ENCODE data around the gene SDC3.
"Not testable (repeated sequence)": the region's sequence is repeated elsewhere in the genome, so short reads cannot be mapped to it uniquely, and the experiment has no call there.

Gene SDC3

GRCh38 chr1:30874176-30874575, 34.4 kb downstream of the SDC3 start:
- no peak for DNase-seq (ENCODE audit: low spot score)

- DNase-seq (ENCODE audit: low spot score) = no peak
These were observed 35.7 kb downstream of the SDC3 start for GRCh38 chr1:30872948-30873263.

- no peak for DNase-seq (ENCODE audit: low spot score)
These were observed 36.3 kb downstream of the SDC3 start for GRCh38 chr1:30872033-30872947.

- no peak for DNase-seq (ENCODE audit: low spot score)
These were observed 37.2 kb downstream of the SDC3 start for GRCh38 chr1:30871276-30871871.

- DNase-seq (ENCODE audit: low spot score) = no peak
These were observed 37.9 kb downstream of the SDC3 start for GRCh38 chr1:30870656-30871055.

GRCh38 chr1:30870035-30870434, 38.5 kb downstream of the SDC3 start:
- no peak for DNase-seq (ENCODE audit: low spot score)

- DNase-seq (ENCODE audit: low spot score) = no peak
These were observed 39.6 kb downstream of the SDC3 start for GRCh38 chr1:30868833-30869435.

- DNase-seq (ENCODE audit: low spot score) = not testable (repeated sequence)
These were observed 40.5 kb downstream of the SDC3 start for GRCh38 chr1:30868057-30868456.

GRCh38 chr1:30867537-30867936, 41.0 kb downstream of the SDC3 start:
- DNase-seq (ENCODE audit: low spot score) = no peak

- DNase-seq (ENCODE audit: low spot score) = no peak
These were observed 42.0 kb downstream of the SDC3 start for GRCh38 chr1:30866594-30866993.

- DNase-seq (ENCODE audit: low spot score) = no peak
These were observed 43.9 kb downstream of the SDC3 start for GRCh38 chr1:30864681-30865080.

- no peak for DNase-seq (ENCODE audit: low spot score)
These were observed 44.5 kb downstream of the SDC3 start for GRCh38 chr1:30863858-30864604.

GRCh38 chr1:30860320-30860652, 48.3 kb downstream of the SDC3 start:
- no peak for DNase-seq (ENCODE audit: low spot score)

- no peak for DNase-seq (ENCODE audit: low spot score)
These were observed 50.6 kb downstream of the SDC3 start for GRCh38 chr1:30857964-30858363.

GRCh38 chr1:30857062-30857461, 51.5 kb downstream of the SDC3 start:
- DNase-seq (ENCODE audit: low spot score) = no peak

- no peak for DNase-seq (ENCODE audit: low spot score)
These were observed 52.2 kb downstream of the SDC3 start for GRCh38 chr1:30856260-30856790.

- DNase-seq (ENCODE audit: low spot score) = no peak
These were observed 52.8 kb downstream of the SDC3 start for GRCh38 chr1:30855686-30856259.

- no peak for DNase-seq (ENCODE audit: low spot score)
These were observed 55.2 kb downstream of the SDC3 start for GRCh38 chr1:30853350-30853749.

GRCh38 chr1:30852026-30852425, 56.5 kb downstream of the SDC3 start:
- DNase-seq (ENCODE audit: low spot score) = no peak

GRCh38 chr1:30851286-30851685, 57.3 kb downstream of the SDC3 start:
- DNase-seq (ENCODE audit: low spot score) = no peak

GRCh38 chr1:30850607-30851006, 58.0 kb downstream of the SDC3 start:
- DNase-seq (ENCODE audit: low spot score) = no peak

- no peak for DNase-seq (ENCODE audit: low spot score)
These were observed 60.4 kb downstream of the SDC3 start for GRCh38 chr1:30848130-30848529.

Data from ecto neural progenitor cell (in vitro differentiated cells).